Neuronal stem cell (in vitro differentiated cells): ENCODE measurements around the gene TEX19. TPM values are rescaled to one million over a fixed set of nuclear protein-coding genes. Genes with fewer than 3 reads are reported as not detected.

Source experiments
- DNase-seq: peaks from one replicate; pipeline ENCODE4 v3.0.0-alpha.2; 2013; ENCODE audit warnings: low spot score
- H2AFZ ChIP-seq: one replicate; pipeline ENCODE4 v1.6.1; 2013; ENCODE audit warnings: mild to moderate bottlenecking, low read length, inconsistent platforms
- H2AK5ac ChIP-seq: 2 replicates; pipeline ENCODE4 v1.6.1; 2013; ENCODE audit warnings: low read depth, mild to moderate bottlenecking, inconsistent platforms, low read length, moderate library complexity, mixed read lengths
- H2BK120ac ChIP-seq: 2 replicates; pipeline ENCODE4 v1.6.1; 2013; ENCODE audit warnings: low read depth, mild to moderate bottlenecking, inconsistent platforms, low read length, moderate library complexity, mixed read lengths
- H2BK12ac ChIP-seq: one replicate; pipeline ENCODE4 v1.6.1; 2013; ENCODE audit warnings: low read length, inconsistent platforms
- H2BK15ac ChIP-seq: 2 replicates; pipeline ENCODE4 v1.6.1; 2013; ENCODE audit warnings: mild to moderate bottlenecking, low read length, inconsistent platforms, mixed read lengths
- H2BK5ac ChIP-seq: one replicate; pipeline ENCODE4 v1.6.1; 2013; ENCODE audit warnings: inconsistent platforms, mild to moderate bottlenecking, low read length, moderate library complexity
- H3K14ac ChIP-seq: one replicate; pipeline ENCODE4 v1.6.1; 2013; ENCODE audit warnings: low read length, inconsistent platforms
- H3K18ac ChIP-seq: 2 replicates; pipeline ENCODE4 v1.6.1; 2013; ENCODE audit warnings: low read length, inconsistent platforms
- H3K23ac ChIP-seq: 2 replicates; pipeline ENCODE4 v1.6.1; 2013; ENCODE audit warnings: low read depth, mild to moderate bottlenecking, mixed read lengths, low read length, inconsistent platforms; ENCODE audit not compliant: poor library complexity
- H3K27ac ChIP-seq: replicated peaks from 3 replicates; pipeline ENCODE4 v1.5.1; 2013; ENCODE audit warnings: low read length, inconsistent platforms
- H3K27me3 ChIP-seq, 3 experiments: 2 replicates each; pipeline ENCODE4 v1.6.1; 2013; ENCODE audit warnings: low read length in 3 of 3, mild to moderate bottlenecking in 2 of 3, inconsistent platforms in 1 of 3, low read depth in 1 of 3, mixed read lengths in 1 of 3, moderate library complexity in 1 of 3; ENCODE audit not compliant: control insufficient read depth in 3 of 3, insufficient read depth in 3 of 3
- H3K36me3 ChIP-seq, 2 donors: replicated peaks in 1 of 2; 2 replicates each; pipeline ENCODE4 v1.6.1; 2013; ENCODE audit warnings: low read length in 2 of 2; ENCODE audit not compliant: control insufficient read depth in 2 of 2, insufficient read depth in 2 of 2
- H3K4ac ChIP-seq: 2 replicates; pipeline ENCODE4 v1.6.1; 2013; ENCODE audit warnings: inconsistent platforms, mild to moderate bottlenecking, low read length, moderate library complexity
- H3K4me1 ChIP-seq, 2 donors: 1 replicate in 1 of 2; 2 replicates in 1 of 2; pipeline ENCODE4 v1.6.1; 2013; ENCODE audit warnings: low read length in 2 of 2, low read depth in 1 of 2; ENCODE audit not compliant: control insufficient read depth in 2 of 2, insufficient read depth in 1 of 2
- H3K4me2 ChIP-seq: one replicate; pipeline ENCODE4 v1.6.1; 2013; ENCODE audit warnings: mild to moderate bottlenecking, low read length, inconsistent platforms; ENCODE audit not compliant: insufficient read depth, poor library complexity, severe bottlenecking
- H3K4me3 ChIP-seq, 2 donors: 2 replicates each; pipeline ENCODE4 v1.5.1; 2013; ENCODE audit warnings: low read length in 2 of 2, mild to moderate bottlenecking in 2 of 2, inconsistent platforms in 1 of 2, moderate library complexity in 1 of 2
- H3K79me1 ChIP-seq: one replicate; pipeline ENCODE4 v1.6.1; 2013; ENCODE audit warnings: low read depth, mild to moderate bottlenecking, inconsistent platforms, low read length, moderate library complexity
- H3K9ac ChIP-seq: one replicate; pipeline ENCODE4 v1.6.1; 2013; ENCODE audit warnings: mild to moderate bottlenecking, low read depth, low read length, inconsistent platforms; ENCODE audit not compliant: poor library complexity
- H3K9me3 ChIP-seq, 2 donors: replicated peaks in 1 of 2; 2 replicates each; pipeline versions ENCODE3 to v1.6.1; 2013; ENCODE audit warnings: low read length in 2 of 2, mild to moderate bottlenecking in 2 of 2, inconsistent platforms in 1 of 2, low read depth in 1 of 2, mixed read lengths in 1 of 2, moderate library complexity in 1 of 2; ENCODE audit not compliant: control insufficient read depth in 2 of 2, insufficient read depth in 1 of 2
- H4K8ac ChIP-seq: one replicate; pipeline ENCODE4 v1.6.1; 2013; ENCODE audit warnings: low read depth, mild to moderate bottlenecking, inconsistent platforms, low read length, moderate library complexity
- H4K91ac ChIP-seq: one replicate; pipeline ENCODE4 v1.6.1; 2013; ENCODE audit warnings: low read length, low read depth, mild to moderate bottlenecking, inconsistent platforms; ENCODE audit not compliant: poor library complexity
- WGBS, 2 donors: extraction: QIAGEN DNeasy Blood & Tissue Kit; methylation state at CpG; one replicate each; pipeline ENCODE4 v1.1.7; 2013; ENCODE audit warnings: missing lambda C conversion rate in 2 of 2, mixed read lengths in 1 of 2; ENCODE audit not compliant: insufficient read length in 2 of 2, insufficient replicate concordance in 1 of 2; ENCODE audit errors: extremely low coverage in 2 of 2; 5-methylcytosine and 5-hydroxymethylcytosine counted together
- polyA plus RNA-seq, 2 experiments: library from polyadenylated mRNA; stranded (reverse); fragments of 200-250 nt; gene quantifications; one replicate each; pipeline ENCODE4 v1.2.3, GENCODE V29; 2013

TEX19 gene
- polyA plus RNA-seq (2013, experiment 1 of 2), result 0.28 TPM
- polyA plus RNA-seq (2013, experiment 2 of 2), result 0.19 TPM

DNA sequence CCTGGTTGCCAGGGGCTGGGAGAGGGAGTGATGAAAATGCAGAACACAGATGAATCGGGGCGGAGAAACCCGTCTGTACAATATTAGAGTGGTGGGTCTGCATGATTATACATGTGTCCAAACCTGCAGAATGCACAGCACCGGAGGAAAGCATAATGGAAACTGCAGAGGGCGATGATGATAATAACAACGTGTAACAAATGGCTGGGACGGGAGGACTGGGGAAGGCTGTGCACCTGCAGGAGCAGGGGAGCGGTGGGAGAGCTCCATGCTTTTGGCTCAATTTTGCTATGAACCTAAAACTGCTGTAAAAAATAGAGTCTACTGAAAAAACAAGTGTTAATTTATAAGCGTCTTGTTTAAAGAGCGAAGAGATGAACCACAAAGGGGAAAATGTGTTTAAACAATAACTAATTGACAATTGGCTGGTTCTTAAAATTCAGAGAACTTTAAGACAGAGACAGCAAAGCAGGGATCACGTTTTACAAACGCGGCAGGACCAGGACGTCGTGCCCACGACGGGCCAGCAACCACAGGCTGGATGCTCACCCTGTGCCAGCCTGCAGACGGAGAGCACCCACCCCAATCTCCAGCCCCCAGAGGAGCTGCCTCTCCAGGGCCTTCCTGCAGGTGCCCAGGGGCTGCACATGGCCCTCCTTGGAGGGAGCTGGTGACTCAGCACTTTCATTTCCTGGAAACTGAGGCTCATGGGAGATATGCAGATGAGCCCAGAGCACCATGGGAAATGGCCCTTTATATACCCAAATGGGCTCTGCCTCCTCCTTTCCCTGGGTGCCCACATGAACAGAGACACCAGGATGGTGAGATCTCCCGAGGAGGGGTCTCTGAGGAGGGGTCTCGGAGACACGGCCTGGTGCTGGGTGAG, at the start of gene TEX19:
TSS of gene TEX19 (plus strand) at position 783 of the 886 bp plus-strand sequence. CDS start 2,904 bp downstream, outside the sequence.
- Histone ChIP-seq H3K27ac (no peak within 1 kb of the TSS), H3K36me3 (no peaks in the 10 kb centered on the region)

GRCh38 chr17:82309656-82310570, 49.1 kb upstream of the TEX19 start:
- H3K4me1 ChIP-seq, result peaks cover 0 to 2% of the 10 kb centered on the region in 2 donors
- H3K27ac ChIP-seq, result no peak overlapping the region
- no peak overlapping the region for H3K4me2 ChIP-seq
- no CpG with 5 or more reads among the region's 27 CpGs for WGBS, 2 donors
- peaks cover 2% of the 10 kb centered on the region for H3K79me1 ChIP-seq
- H2AFZ ChIP-seq, result no peak overlapping the region
- peak overlapping the region; percentile 35 for H2AK5ac ChIP-seq
- H3K18ac ChIP-seq, result no peak overlapping the region
- H3K4me3 ChIP-seq, result no peak overlapping the region
- H3K14ac ChIP-seq, result no peak overlapping the region
- no peak overlapping the region for H2BK5ac ChIP-seq
- peaks cover 0 to 34% (median 0%) of the 10 kb centered on the region in 3 experiments for H3K27me3 ChIP-seq
- H4K91ac ChIP-seq, result no peak overlapping the region
- H3K9me3 ChIP-seq, result no peaks in the 10 kb centered on the region
- DNase-seq, result no peak
- H2BK120ac ChIP-seq, result no peak overlapping the region
- no peak overlapping the region for H2BK12ac ChIP-seq
- H3K4ac ChIP-seq, result no peak overlapping the region
- H4K8ac ChIP-seq, result no peak overlapping the region
- no peaks in the 10 kb centered on the region for H3K36me3 ChIP-seq
- H2BK15ac ChIP-seq, result peak overlapping the region; percentile 45
- H3K9ac ChIP-seq, result no peak overlapping the region
- H3K23ac ChIP-seq, result no peak overlapping the region

More for the DNA sequence above, at the start of gene TEX19:
- no peak within 1 kb of the TSS for H3K4ac ChIP-seq
- no CpG with 5 or more reads among the region's 21 CpGs for WGBS, 2 donors
- H2BK120ac ChIP-seq, result no peak within 1 kb of the TSS
- no peak within 1 kb of the TSS for H3K4me3 ChIP-seq
- H2BK15ac ChIP-seq, result peak within 1 kb of the TSS; percentile 10
- no peaks in the 10 kb centered on the region for H3K79me1 ChIP-seq
- H2BK12ac ChIP-seq, result no peak within 1 kb of the TSS
- H4K8ac ChIP-seq, result no peak within 1 kb of the TSS
- H3K9me3 ChIP-seq, result no peaks in the 10 kb centered on the region
- H3K4me1 ChIP-seq, result peaks cover 8 to 11% of the 10 kb centered on the region in 2 donors
- H3K18ac ChIP-seq, result peak within 1 kb of the TSS; percentile 15
- no peak within 1 kb of the TSS for H4K91ac ChIP-seq
- H3K23ac ChIP-seq, result no peak within 1 kb of the TSS
- no peak within 1 kb of the TSS for H3K9ac ChIP-seq
- H2AFZ ChIP-seq, result peak within 1 kb of the TSS; percentile 54
- H3K14ac ChIP-seq, result no peak within 1 kb of the TSS
- no peak within 1 kb of the TSS for H2BK5ac ChIP-seq
- peaks cover 0 to 3% (median 0%) of the 10 kb centered on the region in 3 experiments for H3K27me3 ChIP-seq
- no peak for DNase-seq
- H3K4me2 ChIP-seq, result no peak within 1 kb of the TSS
- peak within 1 kb of the TSS; percentile 8 for H2AK5ac ChIP-seq

GRCh38 chr17:82310877-82311276, 48.2 kb upstream of the TEX19 start:
- DNase-seq, result no peak
- H3K27me3 ChIP-seq, result peaks cover 0 to 31% (median 0%) of the 10 kb centered on the region in 3 experiments
- no CpG with 5 or more reads among the region's 21 CpGs for WGBS, 2 donors

More at GRCh38 chr17:82310877-82311276, 48.2 kb upstream of the TEX19 start:
- Histone ChIP-seq H3K36me3 (no peaks in the 10 kb centered on the region), H3K4me3 (no peak overlapping the region), H3K14ac (peak overlapping the region; percentile 2), H2AFZ (no peak overlapping the region), H3K27ac (no peak overlapping the region), H3K4ac (no peak overlapping the region), H2BK120ac (no peak overlapping the region), H3K4me1 (peaks cover 5 to 7% of the 10 kb centered on the region in 2 donors), H3K23ac (no peak overlapping the region), H3K18ac (no peak overlapping the region), H2BK5ac (no peak overlapping the region), H3K9ac (no peak overlapping the region), H3K79me1 (peaks cover under 1% of the 10 kb centered on the region), H3K9me3 (no peaks in the 10 kb centered on the region), H2BK15ac (peak overlapping the region; percentile 75), H3K4me2 (no peak overlapping the region), H4K91ac (no peak overlapping the region), H2BK12ac (no peak overlapping the region), H4K8ac (no peak overlapping the region), H2AK5ac (peak overlapping the region; percentile 35)
